Measurements from ENCODE around the gene COL25A1.
A peak's percentile ranks its signal among the peaks of the same experiment; 100 is the strongest.
"Not testable (repeated sequence)": the region's sequence is repeated elsewhere in the genome, so short reads cannot be mapped to it uniquely, and the experiment has no call there.

Gene COL25A1

GRCh38 chr4:109138125-109138524 is 164.3 kb downstream of the COL25A1 start:
- not testable (repeated sequence) for H3K27ac ChIP-seq; DNase-seq (ENCODE audit: low read depth, low spot score)

GRCh38 chr4:109134921-109135320 is 167.5 kb downstream of the COL25A1 start:
- no peak for DNase-seq (ENCODE audit: low read depth, low spot score)
- no peak overlapping the region for H3K27ac ChIP-seq

- no peak overlapping the region for H3K27ac ChIP-seq
- no peak for DNase-seq (ENCODE audit: low read depth, low spot score)
These were observed 168.2 kb downstream of the COL25A1 start for GRCh38 chr4:109134268-109134667.

GRCh38 chr4:109131559-109131958 is 170.9 kb downstream of the COL25A1 start:
- H3K27ac ChIP-seq, result no peak overlapping the region
- DNase-seq (ENCODE audit: low read depth, low spot score), result no peak

- DNase-seq (ENCODE audit: low read depth, low spot score), result no peak
- H3K27ac ChIP-seq, result no peak overlapping the region
These were observed 173.9 kb downstream of the COL25A1 start for GRCh38 chr4:109128589-109128988.

GRCh38 chr4:109127866-109128265 is 174.6 kb downstream of the COL25A1 start:
- DNase-seq (ENCODE audit: low read depth, low spot score), result no peak
- H3K27ac ChIP-seq, result no peak overlapping the region

- no peak overlapping the region for H3K27ac ChIP-seq
- DNase-seq (ENCODE audit: low read depth, low spot score), result no peak
These were observed 175.6 kb downstream of the COL25A1 start for GRCh38 chr4:109126856-109127255.

- H3K27ac ChIP-seq, result no peak overlapping the region
- DNase-seq (ENCODE audit: low read depth, low spot score), result no peak
These were observed 177.4 kb downstream of the COL25A1 start for GRCh38 chr4:109125084-109125483.

- no peak for DNase-seq (ENCODE audit: low read depth, low spot score)
- H3K27ac ChIP-seq, result no peak overlapping the region
These were observed 178.5 kb downstream of the COL25A1 start for GRCh38 chr4:109123951-109124350.

- no peak for DNase-seq (ENCODE audit: low read depth, low spot score)
These were observed 180.9 kb downstream of the COL25A1 start for GRCh38 chr4:109121561-109121960.

GRCh38 chr4:109119852-109120251 is 182.6 kb downstream of the COL25A1 start:
- DNase-seq (ENCODE audit: low read depth, low spot score), result no peak
- no peak overlapping the region for H3K27ac ChIP-seq

More at GRCh38 chr4:109121561-109121960, 180.9 kb downstream of the COL25A1 start:
- no peak overlapping the region for H3K27ac ChIP-seq

GRCh38 chr4:109118635-109119034 is 183.8 kb downstream of the COL25A1 start:
- no peak for DNase-seq (ENCODE audit: low read depth, low spot score)
- no peak overlapping the region for H3K27ac ChIP-seq

GRCh38 chr4:109114501-109114900 is 188.0 kb downstream of the COL25A1 start:
- no peak overlapping the region for H3K27ac ChIP-seq
- DNase-seq (ENCODE audit: low read depth, low spot score), result no peak

- no peak overlapping the region for H3K27ac ChIP-seq
- DNase-seq (ENCODE audit: low read depth, low spot score), result no peak
These were observed 188.9 kb downstream of the COL25A1 start for GRCh38 chr4:109113521-109113920.

GRCh38 chr4:109111031-109111430 is 191.4 kb downstream of the COL25A1 start:
- DNase-seq (ENCODE audit: low read depth, low spot score), result no peak
- no peak overlapping the region for H3K27ac ChIP-seq

GRCh38 chr4:109108215-109108614 is 194.2 kb downstream of the COL25A1 start:
- not testable (repeated sequence) for DNase-seq (ENCODE audit: low read depth, low spot score); H3K27ac ChIP-seq

GRCh38 chr4:109094056-109094455 is 208.4 kb downstream of the COL25A1 start:
- H3K27ac ChIP-seq, result no peak overlapping the region
- no peak for DNase-seq (ENCODE audit: low read depth, low spot score)

GRCh38 chr4:109091727-109092409 is 210.6 kb downstream of the COL25A1 start:
- no peak for DNase-seq (ENCODE audit: low read depth, low spot score)
- H3K27ac ChIP-seq, result no peak overlapping the region

GRCh38 chr4:109083911-109084310 is 218.5 kb downstream of the COL25A1 start:
- H3K27ac ChIP-seq, result no peak overlapping the region
- DNase-seq (ENCODE audit: low read depth, low spot score), result no peak

- DNase-seq (ENCODE audit: low read depth, low spot score), result no peak
These were observed 222.7 kb downstream of the COL25A1 start for GRCh38 chr4:109079731-109080130.

GRCh38 chr4:109079201-109079600 is 223.3 kb downstream of the COL25A1 start:
- DNase-seq (ENCODE audit: low read depth, low spot score), result no peak
- peak overlapping the region; percentile 61 for H3K27ac ChIP-seq

More at GRCh38 chr4:109079731-109080130, 222.7 kb downstream of the COL25A1 start:
- H3K27ac ChIP-seq, result peak overlapping the region; percentile 61

GRCh38 chr4:109078724-109079123 is 223.7 kb downstream of the COL25A1 start:
- DNase-seq (ENCODE audit: low read depth, low spot score), result no peak
- H3K27ac ChIP-seq, result peak overlapping the region; percentile 61
